GM23338 (cell line): ENCODE data around the gene MRPL57. TPM values are rescaled to one million over a fixed set of nuclear protein-coding genes. Genes with fewer than 3 reads are reported as not detected.

Source experiments
- ATAC-seq: fragments of 200-7000 bp; cut with Tn5 transposase; 3 replicates; pipeline ENCODE4 v1.9.1; 2020
- DNase-seq: peaks from one replicate; pipeline ENCODE4 v3.0.0-alpha.2; 2015; ENCODE audit warnings: low spot score
- H2AFZ ChIP-seq: fragments of 200-600 bp; sonication (generic); 2 replicates; pipeline ENCODE4 v1.8.0; 2016; ENCODE audit warnings: antibody characterized with exemption, mild to moderate bottlenecking, moderate library complexity
- H3F3A ChIP-seq: fragments of 200-600 bp; sonication (generic); replicated peaks from 2 replicates; pipeline ENCODE4 v1.8.0; 2017; ENCODE audit warnings: antibody characterized with exemption, mixed run types, low read depth
- H3K27ac ChIP-seq: fragments of 200-600 bp; sonication (generic); 2 replicates; pipeline ENCODE4 v1.6.1; 2016; ENCODE audit warnings: low read depth
- H3K27me3 ChIP-seq: fragments of 200-600 bp; sonication (generic); 2 replicates; pipeline ENCODE4 v1.8.0; 2016; ENCODE audit warnings: mild to moderate bottlenecking, mixed run types, moderate library complexity; ENCODE audit not compliant: insufficient read depth
- H3K36me3 ChIP-seq: fragments of 200-600 bp; sonication (generic); 2 replicates; pipeline ENCODE4 v1.8.0; 2016; ENCODE audit warnings: mild to moderate bottlenecking; ENCODE audit not compliant: insufficient read depth
- H3K4me1 ChIP-seq: fragments of 200-600 bp; sonication (generic); 2 replicates; pipeline ENCODE4 v1.8.0; 2016; ENCODE audit warnings: mild to moderate bottlenecking, moderate library complexity; ENCODE audit not compliant: insufficient read depth
- H3K4me2 ChIP-seq: fragments of 200-600 bp; sonication (generic); 2 replicates; pipeline ENCODE4 v1.7.1; 2017; ENCODE audit warnings: mixed run types
- H3K4me3 ChIP-seq: fragments of 200-600 bp; sonication (generic); 2 replicates; pipeline ENCODE4 v1.6.1; 2016; ENCODE audit warnings: mixed run types
- H3K79me2 ChIP-seq: fragments of 200-600 bp; sonication (generic); replicated peaks from 2 replicates; pipeline ENCODE4 v1.8.0; 2017; ENCODE audit warnings: mild to moderate bottlenecking; ENCODE audit not compliant: insufficient read depth
- H3K9me2 ChIP-seq: fragments of 200-600 bp; sonication (generic); 2 replicates; pipeline ENCODE4 v1.8.0; 2017; ENCODE audit not compliant: insufficient read depth
- H4K20me1 ChIP-seq: fragments of 200-600 bp; sonication (generic); replicated peaks from 2 replicates; pipeline ENCODE4 v1.8.0; 2017; ENCODE audit warnings: mild to moderate bottlenecking; ENCODE audit not compliant: insufficient read depth
- H3K27ac Mint-ChIP-seq: 2 replicates; pipeline ENCODE4 v1.8.0; 2020; ENCODE audit warnings: inconsistent platforms, mild to moderate bottlenecking, moderate library complexity, mixed read lengths
- H3K27me3 Mint-ChIP-seq: 3 replicates; pipeline ENCODE4 v1.8.0; 2022; ENCODE audit warnings: low read depth, mild to moderate bottlenecking, moderate library complexity, mixed read lengths, inconsistent platforms; ENCODE audit not compliant: insufficient read depth, poor library complexity
- H3K36me3 Mint-ChIP-seq: 3 replicates; pipeline ENCODE4 v1.8.0; 2021; ENCODE audit warnings: low read depth, mild to moderate bottlenecking, inconsistent platforms, moderate library complexity, mixed read lengths
- H3K4me1 Mint-ChIP-seq: 3 replicates; pipeline ENCODE4 v1.8.0; 2020; ENCODE audit warnings: mild to moderate bottlenecking, inconsistent platforms, mixed read lengths
- H3K4me3 Mint-ChIP-seq: 3 replicates; pipeline ENCODE4 v1.8.0; 2021; ENCODE audit warnings: moderate library complexity, mild to moderate bottlenecking, inconsistent platforms, mixed read lengths
- H3K9me3 Mint-ChIP-seq: 3 replicates; pipeline ENCODE4 v1.8.0; 2020; ENCODE audit warnings: moderate library complexity, mild to moderate bottlenecking, inconsistent platforms, mixed read lengths
- CREB1 ChIP-seq: fragments of 250-450 bp; sonication (Bioruptor Pico); IDR thresholded peaks from 2 replicates; pipeline ENCODE4 v1.5.0; 2020; ENCODE audit warnings: low read depth, mild to moderate bottlenecking, moderate library complexity
- EZH2 ChIP-seq: fragments of 200-600 bp; sonication (generic); IDR thresholded peaks from one replicate; pipeline ENCODE4 v1.8.0; 2017; ENCODE audit warnings: antibody characterized with exemption, mild to moderate bottlenecking, low read depth; ENCODE audit not compliant: unreplicated experiment
- EZH2phosphoT487 ChIP-seq: fragments of 200-600 bp; sonication (generic); IDR thresholded peaks from one replicate; pipeline ENCODE4 v1.8.1; 2018; ENCODE audit warnings: antibody characterized with exemption; ENCODE audit not compliant: unreplicated experiment
- JUNB ChIP-seq: IDR thresholded peaks from one replicate; pipeline ENCODE4 v1.6.1; 2016; ENCODE audit warnings: antibody characterized with exemption; ENCODE audit not compliant: unreplicated experiment
- POLR2AphosphoS5 ChIP-seq: IDR thresholded peaks from 2 replicates; pipeline ENCODE4 v1.6.1; 2016; ENCODE audit warnings: antibody characterized with exemption, low read depth
- STAT1 ChIP-seq: IDR thresholded peaks from one replicate; pipeline ENCODE4 v1.6.1; 2016; ENCODE audit warnings: antibody characterized with exemption; ENCODE audit not compliant: unreplicated experiment
- polyA plus RNA-seq: library from polyadenylated mRNA; unstranded; fragments of >200 nt; fragmentation: Nextera tagmentation; extraction: Ambion mirVana; gene quantifications from 2 replicates; pipeline ENCODE4 v1.2.1, GENCODE V29; 2016
- total RNA-seq: library from RNA; depleted of rRNA; stranded (reverse); fragments of >200 nt; shearing (Covaris generic); gene quantifications from 2 replicates; pipeline ENCODE4 v1.2.3, GENCODE V29; 2014
- TF ChIP-seq, protein P1 (sequence below): fragments of 250-450 bp; sonication (Bioruptor Pico); IDR thresholded peaks from 2 replicates; pipeline ENCODE4 v1.5.0; 2020; ENCODE audit warnings: mild to moderate bottlenecking, moderate library complexity
- TF ChIP-seq, protein P2 (sequence below): IDR thresholded peaks from one replicate; pipeline ENCODE4 v1.6.1; 2018; ENCODE audit warnings: antibody characterized with exemption; ENCODE audit not compliant: unreplicated experiment
- TF ChIP-seq, protein P3 (sequence below): IDR thresholded peaks from 2 replicates; pipeline ENCODE4 v1.6.1; 2016; ENCODE audit warnings: antibody characterized with exemption

The MRPL57 gene
- total and polyA plus RNA-seq, 2 experiments from 2014 or later, result 41.6 to 110 TPM

DNA sequence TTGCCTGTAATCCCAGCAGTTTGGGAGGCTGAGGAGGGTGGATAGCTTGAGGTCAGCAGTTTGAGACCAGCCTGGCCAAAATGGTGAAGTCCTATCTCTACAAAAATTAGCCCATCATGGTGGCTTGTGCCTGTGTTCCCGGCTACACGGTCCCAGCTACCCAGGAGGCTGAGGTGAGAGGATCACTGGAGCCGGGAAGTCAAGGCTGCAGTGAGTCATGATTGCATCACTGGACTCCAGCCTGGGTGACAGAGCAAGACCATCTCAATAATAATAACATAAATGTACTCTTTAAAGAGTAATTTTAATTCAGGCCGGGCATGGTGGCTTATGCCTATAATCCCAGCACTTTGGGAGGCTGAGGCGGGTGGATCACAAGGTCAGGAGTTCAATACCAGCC, 38.8 kb upstream of the MRPL57 start (continued):
- TF ChIP-seq, protein P1, sequence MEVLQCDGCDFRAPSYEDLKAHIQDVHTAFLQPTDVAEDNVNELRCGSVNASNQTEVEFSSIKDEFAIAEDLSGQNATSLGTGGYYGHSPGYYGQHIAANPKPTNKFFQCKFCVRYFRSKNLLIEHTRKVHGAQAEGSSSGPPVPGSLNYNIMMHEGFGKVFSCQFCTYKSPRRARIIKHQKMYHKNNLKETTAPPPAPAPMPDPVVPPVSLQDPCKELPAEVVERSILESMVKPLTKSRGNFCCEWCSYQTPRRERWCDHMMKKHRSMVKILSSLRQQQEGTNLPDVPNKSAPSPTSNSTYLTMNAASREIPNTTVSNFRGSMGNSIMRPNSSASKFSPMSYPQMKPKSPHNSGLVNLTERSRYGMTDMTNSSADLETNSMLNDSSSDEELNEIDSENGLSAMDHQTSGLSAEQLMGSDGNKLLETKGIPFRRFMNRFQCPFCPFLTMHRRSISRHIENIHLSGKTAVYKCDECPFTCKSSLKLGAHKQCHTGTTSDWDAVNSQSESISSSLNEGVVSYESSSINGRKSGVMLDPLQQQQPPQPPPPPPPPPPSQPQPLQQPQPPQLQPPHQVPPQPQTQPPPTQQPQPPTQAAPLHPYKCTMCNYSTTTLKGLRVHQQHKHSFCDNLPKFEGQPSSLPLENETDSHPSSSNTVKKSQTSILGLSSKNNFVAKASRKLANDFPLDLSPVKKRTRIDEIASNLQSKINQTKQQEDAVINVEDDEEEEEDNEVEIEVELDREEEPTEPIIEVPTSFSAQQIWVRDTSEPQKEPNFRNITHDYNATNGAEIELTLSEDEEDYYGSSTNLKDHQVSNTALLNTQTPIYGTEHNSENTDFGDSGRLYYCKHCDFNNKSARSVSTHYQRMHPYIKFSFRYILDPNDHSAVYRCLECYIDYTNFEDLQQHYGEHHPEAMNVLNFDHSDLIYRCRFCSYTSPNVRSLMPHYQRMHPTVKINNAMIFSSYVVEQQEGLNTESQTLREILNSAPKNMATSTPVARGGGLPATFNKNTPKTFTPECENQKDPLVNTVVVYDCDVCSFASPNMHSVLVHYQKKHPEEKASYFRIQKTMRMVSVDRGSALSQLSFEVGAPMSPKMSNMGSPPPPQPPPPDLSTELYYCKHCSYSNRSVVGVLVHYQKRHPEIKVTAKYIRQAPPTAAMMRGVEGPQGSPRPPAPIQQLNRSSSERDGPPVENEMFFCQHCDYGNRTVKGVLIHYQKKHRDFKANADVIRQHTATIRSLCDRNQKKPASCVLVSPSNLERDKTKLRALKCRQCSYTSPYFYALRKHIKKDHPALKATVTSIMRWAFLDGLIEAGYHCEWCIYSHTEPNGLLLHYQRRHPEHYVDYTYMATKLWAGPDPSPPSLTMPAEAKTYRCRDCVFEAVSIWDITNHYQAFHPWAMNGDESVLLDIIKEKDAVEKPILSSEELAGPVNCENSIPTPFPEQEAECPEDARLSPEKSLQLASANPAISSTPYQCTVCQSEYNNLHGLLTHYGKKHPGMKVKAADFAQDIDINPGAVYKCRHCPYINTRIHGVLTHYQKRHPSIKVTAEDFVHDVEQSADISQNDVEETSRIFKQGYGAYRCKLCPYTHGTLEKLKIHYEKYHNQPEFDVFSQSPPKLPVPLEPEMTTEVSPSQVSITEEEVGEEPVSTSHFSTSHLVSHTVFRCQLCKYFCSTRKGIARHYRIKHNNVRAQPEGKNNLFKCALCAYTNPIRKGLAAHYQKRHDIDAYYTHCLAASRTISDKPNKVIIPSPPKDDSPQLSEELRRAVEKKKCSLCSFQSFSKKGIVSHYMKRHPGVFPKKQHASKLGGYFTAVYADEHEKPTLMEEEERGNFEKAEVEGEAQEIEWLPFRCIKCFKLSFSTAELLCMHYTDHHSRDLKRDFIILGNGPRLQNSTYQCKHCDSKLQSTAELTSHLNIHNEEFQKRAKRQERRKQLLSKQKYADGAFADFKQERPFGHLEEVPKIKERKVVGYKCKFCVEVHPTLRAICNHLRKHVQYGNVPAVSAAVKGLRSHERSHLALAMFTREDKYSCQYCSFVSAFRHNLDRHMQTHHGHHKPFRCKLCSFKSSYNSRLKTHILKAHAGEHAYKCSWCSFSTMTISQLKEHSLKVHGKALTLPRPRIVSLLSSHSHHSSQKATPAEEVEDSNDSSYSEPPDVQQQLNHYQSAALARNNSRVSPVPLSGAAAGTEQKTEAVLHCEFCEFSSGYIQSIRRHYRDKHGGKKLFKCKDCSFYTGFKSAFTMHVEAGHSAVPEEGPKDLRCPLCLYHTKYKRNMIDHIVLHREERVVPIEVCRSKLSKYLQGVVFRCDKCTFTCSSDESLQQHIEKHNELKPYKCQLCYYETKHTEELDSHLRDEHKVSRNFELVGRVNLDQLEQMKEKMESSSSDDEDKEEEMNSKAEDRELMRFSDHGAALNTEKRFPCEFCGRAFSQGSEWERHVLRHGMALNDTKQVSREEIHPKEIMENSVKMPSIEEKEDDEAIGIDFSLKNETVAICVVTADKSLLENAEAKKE (CRISPR knock-in tag), result no peak

DNA sequence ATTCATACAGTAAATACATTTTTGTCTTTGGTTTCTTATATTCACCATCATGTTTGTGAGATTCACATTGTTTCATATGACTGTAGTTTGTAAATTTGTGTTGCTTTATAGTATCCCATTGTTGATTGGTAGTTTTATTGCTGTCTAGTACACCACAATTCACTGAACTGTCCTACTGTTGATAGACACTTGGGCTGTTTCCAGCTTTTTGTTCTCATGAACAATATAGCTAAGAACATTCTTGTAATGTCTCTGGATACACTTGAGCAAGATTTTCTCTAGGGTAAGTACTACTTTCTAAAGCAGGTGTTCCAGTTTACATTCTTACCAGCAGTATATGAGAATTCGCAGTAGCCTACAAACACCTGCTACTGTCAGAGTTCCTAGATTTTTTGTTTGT, 37.9 kb upstream of the MRPL57 start:
- Histone ChIP-seq H3F3A (no peaks in the 10 kb centered on the region; the same call in 1 of the 2 replicates), H3K9me2 (no peaks in the 10 kb centered on the region), H4K20me1 (peaks cover 20% of the 10 kb centered on the region), H3K4me1 (peaks cover 9% of the 10 kb centered on the region), H3K36me3 (peaks cover 9% of the 10 kb centered on the region), H2AFZ (no peak overlapping the region), H3K27me3 (no peaks in the 10 kb centered on the region), H3K4me2 (no peak overlapping the region), H3K79me2 (peaks cover 31% of the 10 kb centered on the region), H3K4me3 (no peak overlapping the region), H3K27ac (no peak overlapping the region)
- Mint-ChIP-seq H3K4me3 (0 out of 3 replicates have a peak overlapping the region, but pooled peaks have one; percentile 23), H3K36me3 (peaks cover 32% of the 10 kb centered on the region), H3K4me1 (peaks cover 33% of the 10 kb centered on the region), H3K9me3 (peaks cover 13% of the 10 kb centered on the region), H3K27ac (0 out of 2 replicates have a peak overlapping the region, but pooled peaks have one; percentile 65), H3K27me3 (peaks cover 12% of the 10 kb centered on the region)
- DNase-seq (no peak), ATAC-seq (no peak)
- TF ChIP-seq POLR2AphosphoS5, result no peak
- TF ChIP-seq, protein P2, sequence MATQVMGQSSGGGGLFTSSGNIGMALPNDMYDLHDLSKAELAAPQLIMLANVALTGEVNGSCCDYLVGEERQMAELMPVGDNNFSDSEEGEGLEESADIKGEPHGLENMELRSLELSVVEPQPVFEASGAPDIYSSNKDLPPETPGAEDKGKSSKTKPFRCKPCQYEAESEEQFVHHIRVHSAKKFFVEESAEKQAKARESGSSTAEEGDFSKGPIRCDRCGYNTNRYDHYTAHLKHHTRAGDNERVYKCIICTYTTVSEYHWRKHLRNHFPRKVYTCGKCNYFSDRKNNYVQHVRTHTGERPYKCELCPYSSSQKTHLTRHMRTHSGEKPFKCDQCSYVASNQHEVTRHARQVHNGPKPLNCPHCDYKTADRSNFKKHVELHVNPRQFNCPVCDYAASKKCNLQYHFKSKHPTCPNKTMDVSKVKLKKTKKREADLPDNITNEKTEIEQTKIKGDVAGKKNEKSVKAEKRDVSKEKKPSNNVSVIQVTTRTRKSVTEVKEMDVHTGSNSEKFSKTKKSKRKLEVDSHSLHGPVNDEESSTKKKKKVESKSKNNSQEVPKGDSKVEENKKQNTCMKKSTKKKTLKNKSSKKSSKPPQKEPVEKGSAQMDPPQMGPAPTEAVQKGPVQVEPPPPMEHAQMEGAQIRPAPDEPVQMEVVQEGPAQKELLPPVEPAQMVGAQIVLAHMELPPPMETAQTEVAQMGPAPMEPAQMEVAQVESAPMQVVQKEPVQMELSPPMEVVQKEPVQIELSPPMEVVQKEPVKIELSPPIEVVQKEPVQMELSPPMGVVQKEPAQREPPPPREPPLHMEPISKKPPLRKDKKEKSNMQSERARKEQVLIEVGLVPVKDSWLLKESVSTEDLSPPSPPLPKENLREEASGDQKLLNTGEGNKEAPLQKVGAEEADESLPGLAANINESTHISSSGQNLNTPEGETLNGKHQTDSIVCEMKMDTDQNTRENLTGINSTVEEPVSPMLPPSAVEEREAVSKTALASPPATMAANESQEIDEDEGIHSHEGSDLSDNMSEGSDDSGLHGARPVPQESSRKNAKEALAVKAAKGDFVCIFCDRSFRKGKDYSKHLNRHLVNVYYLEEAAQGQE, result no peak
- TF ChIP-seq CREB1 (CRISPR knock-in tag), result no peak
- TF ChIP-seq, protein P3, sequence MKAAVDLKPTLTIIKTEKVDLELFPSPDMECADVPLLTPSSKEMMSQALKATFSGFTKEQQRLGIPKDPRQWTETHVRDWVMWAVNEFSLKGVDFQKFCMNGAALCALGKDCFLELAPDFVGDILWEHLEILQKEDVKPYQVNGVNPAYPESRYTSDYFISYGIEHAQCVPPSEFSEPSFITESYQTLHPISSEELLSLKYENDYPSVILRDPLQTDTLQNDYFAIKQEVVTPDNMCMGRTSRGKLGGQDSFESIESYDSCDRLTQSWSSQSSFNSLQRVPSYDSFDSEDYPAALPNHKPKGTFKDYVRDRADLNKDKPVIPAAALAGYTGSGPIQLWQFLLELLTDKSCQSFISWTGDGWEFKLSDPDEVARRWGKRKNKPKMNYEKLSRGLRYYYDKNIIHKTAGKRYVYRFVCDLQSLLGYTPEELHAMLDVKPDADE, result no peak
- TF ChIP-seq EZH2phosphoT487, result no peak
- TF ChIP-seq STAT1, result no peak
- TF ChIP-seq JUNB, result no peak
- no peak for TF ChIP-seq EZH2
